Measurements from ENCODE around the gene BACH1.
A peak's percentile ranks its signal among the peaks of the same experiment; 100 is the strongest.
"Not testable (repeated sequence)": the region's sequence is repeated elsewhere in the genome, so short reads cannot be mapped to it uniquely, and the experiment has no call there.

BACH1 gene

DNA sequence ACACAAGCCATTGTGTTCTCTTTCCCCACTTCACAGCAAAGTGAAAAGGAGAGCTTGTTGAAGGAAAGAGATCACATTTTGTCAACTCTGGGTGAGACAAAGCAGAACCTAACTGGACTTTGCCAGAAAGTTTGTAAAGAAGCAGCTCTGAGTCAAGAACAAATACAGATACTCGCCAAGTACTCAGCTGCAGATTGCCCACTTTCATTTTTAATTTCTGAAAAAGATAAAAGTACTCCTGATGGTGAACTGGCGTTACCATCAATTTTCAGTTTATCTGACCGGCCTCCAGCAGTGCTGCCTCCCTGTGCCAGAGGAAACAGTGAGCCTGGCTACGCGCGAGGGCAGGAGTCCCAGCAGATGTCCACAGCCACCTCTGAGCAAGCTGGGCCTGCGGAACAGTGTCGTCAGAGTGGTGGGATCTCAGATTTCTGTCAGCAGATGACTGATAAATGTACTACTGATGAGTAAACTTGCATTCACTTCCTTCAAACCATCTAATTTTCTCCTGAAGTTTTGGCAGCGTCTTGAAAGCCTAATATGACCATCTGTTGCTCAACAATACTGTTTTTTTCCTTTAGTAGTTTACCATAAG, 43.7 kb downstream of the BACH1 start:
- ATAC-seq (peak; percentile 99), DNase-seq (peak in 1 of 2 donors; percentile 71)
- peak overlapping the region in 1 of 2 donors; percentile 86 for H3K27ac Mint-ChIP-seq
- no peaks in the 10 kb centered on the region for H3K27me3 Mint-ChIP-seq
- peak overlapping the region; percentile 37 to 53 for H3K4me3 Mint-ChIP-seq
- no peaks in the 10 kb centered on the region for H3K9me3 Mint-ChIP-seq
- peaks cover 31% of the 10 kb centered on the region for H3K4me1 Mint-ChIP-seq

DNA sequence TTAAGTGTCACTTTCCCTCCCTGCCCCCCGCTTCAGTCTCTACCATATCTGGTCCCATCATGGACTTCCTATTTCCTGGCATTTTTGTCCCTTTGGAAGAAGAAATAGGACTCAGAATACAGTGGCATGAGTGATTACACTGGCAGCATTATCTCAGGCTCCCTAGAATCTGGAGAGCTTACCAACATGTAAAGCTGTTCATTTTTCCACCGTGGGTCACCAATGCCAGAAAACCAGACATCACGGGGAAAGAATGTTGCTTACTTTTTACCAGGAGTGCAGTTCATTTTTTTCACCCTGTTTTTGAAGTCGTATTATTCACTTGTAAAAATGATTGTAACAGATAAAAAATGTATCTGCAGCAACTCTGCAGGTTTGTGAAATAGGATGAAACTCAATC, 44.8 kb downstream of the BACH1 start:
- no peaks in the 10 kb centered on the region for H3K27me3 Mint-ChIP-seq
- no peak overlapping the region for H3K4me3 Mint-ChIP-seq
- DNase-seq (no peak), ATAC-seq (no peak)
- peaks cover 42% of the 10 kb centered on the region for H3K4me1 Mint-ChIP-seq
- no peaks in the 10 kb centered on the region for H3K9me3 Mint-ChIP-seq
- H3K27ac Mint-ChIP-seq = no peak overlapping the region

DNA sequence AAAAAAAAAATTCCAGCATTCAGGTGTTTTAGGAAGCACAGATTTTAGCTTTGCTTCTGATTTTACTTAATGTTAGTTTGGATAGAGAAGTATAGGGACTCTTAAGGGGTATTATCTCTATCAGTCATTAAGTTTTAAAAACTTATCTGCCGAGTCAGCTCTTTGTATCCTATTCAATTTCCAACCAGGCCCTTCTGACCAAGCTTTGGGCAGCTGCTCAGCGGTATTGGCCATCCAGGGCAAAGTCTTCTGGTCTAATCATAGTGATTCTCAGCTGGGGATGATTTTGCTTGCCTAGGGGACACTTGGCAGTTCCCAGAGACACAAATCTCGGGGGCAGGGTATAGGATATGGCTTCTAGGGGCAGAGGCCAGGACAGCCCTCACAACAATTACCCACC, 47.6 kb downstream of the BACH1 start:
- ATAC-seq = no peak
- Mint-ChIP-seq H3K4me3 (no peak overlapping the region), H3K4me1 (peaks cover 37% of the 10 kb centered on the region), H3K27me3 (no peaks in the 10 kb centered on the region), H3K9me3 (no peaks in the 10 kb centered on the region), H3K27ac (no peak overlapping the region)
- DNase-seq = no peak

DNA sequence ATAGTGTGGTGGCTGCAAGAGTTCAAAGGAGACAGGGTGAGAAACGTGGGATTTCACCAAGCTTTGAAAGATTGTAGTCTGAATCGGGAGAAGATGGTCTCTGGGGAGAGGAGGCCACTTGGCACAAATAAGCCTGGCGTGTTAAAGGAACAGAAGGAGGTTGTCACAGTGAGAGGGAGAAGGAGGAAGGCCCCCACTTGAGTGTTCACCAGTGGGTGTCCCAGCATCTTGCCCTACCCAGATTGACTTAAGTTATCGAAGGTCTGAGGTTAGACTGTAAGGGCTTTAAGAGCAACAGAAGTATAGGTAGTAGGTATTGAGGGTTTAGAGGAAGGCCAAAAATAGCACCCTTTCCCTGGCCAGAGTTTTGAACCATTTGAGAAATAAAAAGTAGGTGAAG, 48.0 kb downstream of the BACH1 start:
- Mint-ChIP-seq H3K4me1 (peaks cover 34% of the 10 kb centered on the region), H3K27ac (no peak overlapping the region), H3K4me3 (no peak overlapping the region), H3K27me3 (no peaks in the 10 kb centered on the region), H3K9me3 (no peaks in the 10 kb centered on the region)
- ATAC-seq = no peak
- no peak for DNase-seq

DNA sequence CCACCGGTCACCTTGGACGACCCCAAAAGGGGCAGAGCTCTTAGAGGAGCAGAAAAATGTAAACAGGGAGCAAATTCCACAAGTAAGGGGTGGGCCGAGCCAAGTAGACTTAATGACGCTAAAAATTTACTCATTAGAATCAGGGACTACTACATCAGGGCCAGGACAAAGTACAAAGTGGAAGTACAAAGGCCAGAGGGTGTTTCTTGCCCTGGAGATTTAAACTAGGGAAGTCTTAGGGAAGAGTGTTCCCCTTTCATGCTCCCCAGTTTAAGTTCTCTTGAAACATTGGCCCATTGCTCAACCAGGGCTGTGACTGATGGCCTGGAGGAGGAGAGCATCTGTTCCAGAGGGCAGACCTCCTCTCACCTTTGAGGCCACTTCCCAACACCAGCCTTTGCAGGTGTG, 48.6 kb downstream of the BACH1 start:
- Mint-ChIP-seq H3K4me3 (no peak overlapping the region), H3K9me3 (no peaks in the 10 kb centered on the region), H3K27ac (no peak overlapping the region), H3K4me1 (peaks cover 29% of the 10 kb centered on the region), H3K27me3 (no peaks in the 10 kb centered on the region)
- DNase-seq (no peak), ATAC-seq (no peak)

DNA sequence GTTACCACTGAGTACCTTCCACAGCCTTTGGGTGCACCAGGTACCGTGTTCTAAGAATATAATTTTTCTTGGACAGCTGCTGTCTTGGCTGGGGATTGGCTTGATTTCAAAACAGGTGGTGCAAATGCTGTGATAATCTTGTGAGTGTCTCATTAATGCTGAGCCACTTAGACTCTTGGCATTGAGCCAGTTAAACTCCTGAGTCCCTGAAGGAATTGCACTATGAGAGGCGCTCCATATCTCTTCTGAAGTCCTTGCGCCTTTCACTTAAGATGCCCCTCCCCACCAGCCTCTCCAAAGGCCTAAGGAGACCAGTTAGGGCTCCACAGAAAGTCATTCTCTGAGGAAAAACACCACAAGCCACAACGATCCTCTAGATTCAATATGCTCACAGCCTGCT, 51.0 kb downstream of the BACH1 start:
- Mint-ChIP-seq H3K9me3 (peaks cover 12 to 14% of the 10 kb centered on the region in 2 donors), H3K4me1 (peaks cover 21% of the 10 kb centered on the region), H3K27me3 (no peaks in the 10 kb centered on the region), H3K4me3 (no peak overlapping the region), H3K27ac (no peak overlapping the region)
- ATAC-seq (no peak), DNase-seq (no peak)

DNA sequence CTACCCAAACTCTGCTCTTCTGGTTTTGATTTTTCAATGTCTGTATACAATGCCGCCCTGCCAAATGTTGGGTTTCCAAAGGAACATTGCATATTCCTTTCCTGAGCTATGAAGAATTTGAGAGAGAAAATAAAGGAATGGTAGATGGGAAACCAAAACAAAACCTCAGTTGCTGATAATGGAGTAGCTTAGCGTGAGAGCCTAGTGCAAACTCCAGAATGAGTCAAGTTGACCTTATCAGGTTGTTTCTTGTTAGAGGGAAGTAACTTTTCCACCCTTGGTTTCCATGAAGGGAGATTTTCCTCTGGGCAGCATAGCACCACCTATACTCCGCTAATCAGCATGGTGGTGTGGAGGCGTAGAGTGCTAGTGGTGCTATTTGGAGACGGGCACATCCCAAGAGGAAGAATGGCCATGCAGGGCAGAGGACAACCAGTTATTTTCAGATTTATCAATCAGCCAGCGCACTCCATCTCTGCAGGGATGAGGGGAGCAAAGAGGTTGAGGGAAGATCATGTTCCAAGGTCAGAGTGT, 51.6 kb downstream of the BACH1 start:
- H3K27ac Mint-ChIP-seq = peak overlapping the region in 1 of 2 donors; percentile 7

DNA sequence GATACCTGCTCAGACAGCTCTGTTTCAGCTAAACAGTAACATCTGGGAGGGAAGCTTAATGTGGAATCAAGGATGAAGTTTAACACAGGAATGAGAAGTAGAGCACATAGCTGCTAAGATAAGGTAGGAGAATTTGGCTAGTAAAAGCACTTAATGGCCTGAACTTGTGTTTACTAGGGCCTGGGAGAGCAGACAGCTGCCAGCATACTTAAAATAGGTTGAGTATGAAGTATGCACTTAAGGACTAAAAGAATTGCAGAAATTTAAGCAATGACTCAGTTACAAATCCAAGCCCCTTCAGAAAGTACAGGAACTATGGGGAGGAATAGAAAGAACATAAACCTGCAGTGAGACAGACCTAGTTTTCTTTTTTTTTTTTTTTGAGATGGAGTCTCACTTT, 53.0 kb downstream of the BACH1 start:
- H3K27me3 Mint-ChIP-seq = no peaks in the 10 kb centered on the region

More for the DNA sequence above, 51.6 kb downstream of the BACH1 start:
- no peaks in the 10 kb centered on the region for H3K27me3 Mint-ChIP-seq
- H3K9me3 Mint-ChIP-seq = peaks cover 15 to 16% of the 10 kb centered on the region in 2 donors
- DNase-seq (no peak), ATAC-seq (no peak)
- no peak overlapping the region for H3K4me3 Mint-ChIP-seq
- H3K4me1 Mint-ChIP-seq = peaks cover 21% of the 10 kb centered on the region

DNA sequence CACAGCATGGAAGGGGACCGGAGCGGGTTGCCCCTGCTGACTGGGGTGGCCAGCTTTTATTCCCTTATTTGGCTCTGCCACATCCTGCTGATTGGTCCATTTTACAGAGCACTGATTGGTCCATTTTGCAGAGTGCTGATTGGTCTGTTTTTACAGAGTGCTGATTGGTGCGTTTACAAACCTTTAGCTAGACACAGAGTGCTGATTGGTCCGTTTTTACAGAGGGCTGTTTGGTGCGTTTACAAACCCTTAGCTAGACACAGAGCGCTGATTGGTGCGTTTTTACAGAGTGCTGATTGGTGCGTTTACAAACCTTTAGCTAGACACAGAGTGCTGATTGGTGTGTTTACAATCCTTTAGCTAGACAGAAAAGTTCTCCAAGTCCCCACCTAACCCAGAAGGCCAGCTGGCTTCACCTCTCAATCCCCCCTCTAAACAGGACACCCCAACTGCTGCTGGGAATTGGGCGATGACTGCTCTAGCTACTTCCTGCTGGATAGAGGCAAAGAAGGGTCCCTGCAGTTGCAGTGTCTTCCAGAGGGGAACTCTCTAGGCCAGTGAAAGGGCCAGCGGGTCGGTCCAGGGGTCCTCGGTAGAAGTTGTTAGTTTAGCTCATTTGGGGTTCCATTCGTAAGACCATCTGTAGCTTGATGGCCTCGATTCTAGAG, 56.5 kb downstream of the BACH1 start:
- DNase-seq, H3K4me1 Mint-ChIP-seq, H3K27ac Mint-ChIP-seq, H3K27me3 Mint-ChIP-seq, H3K4me3 Mint-ChIP-seq, ATAC-seq: not testable (repeated sequence)
- H3K9me3 Mint-ChIP-seq = peaks cover 15 to 20% of the 10 kb centered on the region in 2 donors

More for the DNA sequence above, 53.0 kb downstream of the BACH1 start:
- Mint-ChIP-seq H3K27ac (no peak overlapping the region), H3K4me1 (peaks cover 18% of the 10 kb centered on the region), H3K9me3 (peaks cover 15 to 20% of the 10 kb centered on the region in 2 donors), H3K4me3 (no peak overlapping the region)
- DNase-seq (no peak), ATAC-seq (no peak)

DNA sequence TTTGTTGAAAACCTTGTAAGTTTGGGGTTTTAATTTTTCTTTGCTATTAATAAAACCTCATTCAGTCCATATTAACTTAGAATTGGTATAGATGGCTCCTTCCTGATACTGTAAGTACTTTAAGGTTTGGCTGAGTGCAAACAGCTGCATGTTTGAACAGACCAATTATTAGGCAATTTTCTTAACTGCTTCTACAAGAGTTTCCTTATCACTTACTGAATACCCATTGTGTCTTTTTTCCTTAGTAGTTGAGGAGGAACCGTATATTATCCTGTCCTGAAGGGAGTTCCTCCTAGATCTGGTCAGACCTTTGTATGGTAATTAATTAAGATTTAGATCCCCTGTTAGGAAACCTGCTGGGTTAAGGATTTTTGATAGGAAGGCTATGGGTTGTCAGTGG, 57.6 kb downstream of the BACH1 start:
- H3K9me3 Mint-ChIP-seq = peaks cover 15 to 20% of the 10 kb centered on the region in 2 donors
- H3K27me3 Mint-ChIP-seq, H3K4me1 Mint-ChIP-seq, H3K4me3 Mint-ChIP-seq, ATAC-seq, DNase-seq, H3K27ac Mint-ChIP-seq: not testable (repeated sequence)

DNA sequence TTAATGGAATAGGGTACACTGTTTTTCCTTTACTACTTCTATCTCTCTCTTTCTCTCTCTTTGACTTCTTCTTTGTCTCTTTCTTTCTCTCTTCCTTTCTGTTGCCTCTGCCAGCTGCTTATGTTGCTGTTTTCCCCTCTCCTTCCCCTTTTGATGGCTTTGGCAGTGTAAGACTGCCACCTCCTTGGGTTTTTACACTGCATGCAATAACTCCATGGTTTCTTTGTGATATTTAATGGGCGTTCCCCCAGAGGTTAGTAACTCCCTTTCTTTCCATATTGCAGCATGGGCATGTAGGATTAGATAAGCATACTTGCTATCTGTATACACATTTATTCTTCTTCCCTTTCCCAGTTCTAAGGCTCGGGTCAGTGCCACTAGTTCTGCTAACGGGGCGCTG, 58.1 kb downstream of the BACH1 start:
- H3K27me3 Mint-ChIP-seq, H3K27ac Mint-ChIP-seq, H3K4me1 Mint-ChIP-seq, DNase-seq, H3K4me3 Mint-ChIP-seq, ATAC-seq: not testable (repeated sequence)
- peaks cover 15 to 20% of the 10 kb centered on the region in 2 donors for H3K9me3 Mint-ChIP-seq

DNA sequence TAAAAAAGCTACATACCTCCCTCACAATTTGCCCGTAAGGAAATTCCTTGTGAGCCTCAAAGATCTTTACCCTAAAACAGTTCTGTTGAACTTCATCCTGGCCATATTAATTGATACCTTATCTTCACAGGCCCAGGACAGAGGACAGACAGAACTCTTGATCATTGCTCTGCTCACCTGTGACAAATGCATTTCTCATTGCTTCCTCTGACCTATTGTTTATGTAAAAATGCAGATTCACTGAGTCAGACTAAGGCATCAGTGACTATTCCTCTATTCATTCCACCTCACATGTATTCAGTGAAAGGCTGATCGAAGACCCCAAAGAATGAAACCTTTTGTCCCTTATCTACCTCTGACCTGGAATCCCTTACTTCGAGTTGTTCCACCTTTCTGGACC, 61.0 kb downstream of the BACH1 start:
- Mint-ChIP-seq H3K9me3 (peaks cover 3 to 6% of the 10 kb centered on the region in 2 donors), H3K27me3 (no peaks in the 10 kb centered on the region), H3K4me1 (peaks cover 6% of the 10 kb centered on the region), H3K27ac (no peak overlapping the region), H3K4me3 (no peak overlapping the region)
- DNase-seq (no peak), ATAC-seq (no peak)

DNA sequence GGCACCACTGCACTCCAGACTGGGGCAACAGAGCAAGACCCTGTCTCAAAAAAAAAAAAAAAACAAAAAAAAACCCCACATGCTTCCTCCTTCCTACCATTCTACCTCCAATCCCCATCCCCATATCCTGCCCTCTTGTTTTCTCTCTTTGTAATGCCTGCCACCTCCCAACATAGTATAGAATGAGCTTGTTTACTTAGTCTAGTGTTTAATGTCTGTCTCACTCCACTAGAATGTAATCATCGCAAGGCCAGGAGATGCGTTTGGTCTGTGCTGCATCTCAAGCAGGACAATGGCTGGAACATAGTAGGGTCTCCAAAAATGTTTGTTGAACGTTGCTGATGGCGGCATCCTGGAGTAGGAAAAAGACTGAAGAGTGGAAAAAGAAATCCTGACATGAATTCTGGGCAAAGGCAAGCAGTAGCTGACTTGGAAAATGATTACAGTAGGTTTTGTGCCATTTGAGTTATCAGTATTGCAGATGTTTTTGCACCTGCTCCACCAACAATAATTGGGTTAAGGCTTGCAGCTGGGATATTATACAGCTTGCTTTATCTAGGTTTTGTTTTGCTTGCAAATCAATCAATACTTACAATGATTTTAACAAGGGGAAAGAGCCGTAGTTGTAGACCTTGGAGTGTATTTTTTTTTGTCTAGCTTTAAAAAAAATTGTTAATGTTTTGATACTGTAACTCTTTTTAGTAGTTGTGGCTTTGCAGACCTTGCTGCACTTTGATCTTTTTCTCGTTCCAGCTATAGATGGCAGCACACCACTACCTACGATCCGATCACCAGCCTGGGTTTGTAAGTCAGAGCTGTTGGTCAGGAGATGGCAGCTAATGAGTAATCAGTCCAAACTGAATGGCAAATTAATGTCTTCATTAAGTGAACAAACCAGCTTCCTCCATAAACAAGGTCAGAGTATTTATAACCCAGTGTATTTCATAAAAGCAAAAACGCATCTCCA, 62.4 kb downstream of the BACH1 start:
- Mint-ChIP-seq H3K9me3 (no peaks in the 10 kb centered on the region), H3K27me3 (no peaks in the 10 kb centered on the region), H3K27ac (no peak overlapping the region), H3K4me3 (no peak overlapping the region), H3K4me1 (peaks cover 6% of the 10 kb centered on the region)
- DNase-seq (no peak), ATAC-seq (no peak)

DNA sequence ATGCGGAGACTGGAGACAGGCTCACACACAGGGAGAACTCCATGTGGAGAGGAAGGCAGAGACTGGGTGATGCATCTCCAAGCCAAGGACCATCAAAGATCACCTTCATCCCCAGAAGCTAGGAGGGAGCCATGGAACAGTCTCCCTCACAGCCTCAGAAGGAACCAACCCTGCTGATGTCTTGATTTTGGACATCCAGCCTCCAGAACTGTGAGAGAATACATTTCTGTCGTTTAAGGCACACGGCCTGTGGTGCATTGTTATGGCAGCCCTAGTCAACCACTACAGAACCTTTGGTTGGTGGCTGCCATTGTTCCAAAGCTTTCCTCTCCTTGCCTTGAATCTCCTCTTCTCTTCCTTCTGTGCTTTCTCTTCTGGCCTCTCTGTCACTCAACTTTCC, 64.0 kb downstream of the BACH1 start:
- H3K4me1 Mint-ChIP-seq = peaks cover 5% of the 10 kb centered on the region
- DNase-seq = no peak
- H3K27ac Mint-ChIP-seq = no peak overlapping the region
- no peak overlapping the region for H3K4me3 Mint-ChIP-seq
- ATAC-seq = no peak
- no peaks in the 10 kb centered on the region for H3K9me3 Mint-ChIP-seq
- H3K27me3 Mint-ChIP-seq = no peaks in the 10 kb centered on the region

DNA sequence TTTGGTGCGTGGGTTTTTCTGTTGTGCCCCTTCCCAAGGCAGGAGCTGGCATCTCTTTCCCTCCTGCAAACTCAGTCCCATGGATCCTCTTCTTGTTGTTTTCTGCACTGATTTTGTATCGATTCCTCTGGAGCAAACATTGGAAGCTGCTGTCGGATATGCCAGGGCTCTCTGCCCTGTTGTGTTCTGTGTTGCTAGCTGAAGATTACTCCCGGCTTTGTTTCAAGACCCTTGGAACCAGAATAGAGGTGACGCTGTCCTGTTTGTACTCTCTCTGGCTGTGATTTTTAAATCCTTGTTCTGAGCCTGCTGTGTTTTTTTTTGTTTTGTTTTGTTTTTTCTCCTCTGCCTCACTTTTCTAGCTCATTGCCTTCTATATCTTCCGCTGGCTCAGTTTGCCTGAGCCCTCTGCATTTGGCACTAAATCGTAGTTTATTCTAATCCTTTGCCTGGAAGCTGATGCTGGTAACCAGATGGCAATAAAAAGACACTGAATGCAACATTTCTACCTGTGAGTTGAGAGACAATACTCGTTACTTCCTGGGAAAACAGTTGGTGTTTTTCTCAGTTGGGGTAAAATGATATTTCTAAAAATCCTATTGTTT, 67.0 kb downstream of the BACH1 start:
- peak overlapping the region in 1 of 2 donors; percentile 9 for H3K27ac Mint-ChIP-seq

More for the DNA sequence above, 67.0 kb downstream of the BACH1 start:
- no peak overlapping the region for H3K4me3 Mint-ChIP-seq
- no peaks in the 10 kb centered on the region for H3K27me3 Mint-ChIP-seq
- H3K9me3 Mint-ChIP-seq = no peaks in the 10 kb centered on the region
- ATAC-seq = no peak
- no peaks in the 10 kb centered on the region for H3K4me1 Mint-ChIP-seq
- no peak for DNase-seq
